ENCODE results near the gene LDHAL6A.
A peak's percentile ranks its signal among the peaks of the same experiment; 100 is the strongest.

Gene LDHAL6A

DNA sequence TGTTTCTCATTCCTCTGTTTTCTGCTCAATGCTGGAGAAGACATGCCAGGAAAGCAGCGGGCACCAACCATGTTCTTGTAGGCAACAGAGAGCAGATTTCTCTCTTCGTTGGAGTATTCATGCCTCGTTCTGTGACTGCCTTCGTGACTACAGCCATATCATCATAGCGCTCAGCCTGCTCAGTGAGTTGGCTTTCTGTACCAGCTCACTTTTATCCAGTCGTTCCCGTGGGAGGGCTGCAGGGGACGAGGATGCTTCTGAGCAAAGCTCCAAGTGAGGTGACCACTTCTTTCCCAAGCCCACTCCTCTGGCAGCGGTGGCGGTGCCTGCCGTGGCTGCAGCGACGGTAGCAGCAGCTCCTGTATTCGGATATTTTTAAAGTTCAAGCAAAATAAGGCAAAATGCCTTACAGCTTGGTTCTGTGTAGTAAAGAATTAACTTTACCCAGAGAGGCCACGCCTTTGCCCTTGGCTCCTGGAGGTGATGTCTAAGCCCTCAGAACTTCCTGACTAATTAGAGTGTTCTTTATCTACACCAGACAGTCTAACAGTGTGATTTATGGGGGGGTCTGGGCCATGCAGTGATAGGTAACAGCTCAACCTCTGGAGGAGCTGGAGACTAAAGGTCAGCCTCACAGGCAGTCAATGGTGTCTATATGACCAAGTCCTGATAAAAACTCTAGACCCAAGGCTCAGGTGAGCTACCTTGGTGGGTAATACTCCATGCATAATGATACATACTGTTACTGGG, 35.3 kb downstream of the LDHAL6A start:
- DNase-seq: no peak

DNA sequence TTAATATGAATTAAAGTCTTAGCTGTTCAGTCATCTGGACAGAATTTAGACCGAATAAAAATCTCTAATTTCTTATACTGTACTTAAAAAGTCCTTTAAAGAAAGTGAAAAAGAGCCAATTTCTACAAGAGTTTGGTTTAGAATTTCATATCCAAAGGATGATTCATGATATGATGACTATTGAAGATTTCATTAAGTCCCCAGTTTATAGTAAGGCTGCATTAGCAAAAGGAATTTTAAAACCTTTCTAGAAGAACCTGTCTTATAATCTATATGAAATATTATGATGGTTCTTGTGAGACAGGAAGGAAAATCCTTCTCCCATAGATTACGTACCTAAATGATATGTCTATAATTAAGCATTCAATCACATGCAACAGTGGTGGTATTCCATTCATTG, 36.3 kb downstream of the LDHAL6A start:
- no peak for DNase-seq

DNA sequence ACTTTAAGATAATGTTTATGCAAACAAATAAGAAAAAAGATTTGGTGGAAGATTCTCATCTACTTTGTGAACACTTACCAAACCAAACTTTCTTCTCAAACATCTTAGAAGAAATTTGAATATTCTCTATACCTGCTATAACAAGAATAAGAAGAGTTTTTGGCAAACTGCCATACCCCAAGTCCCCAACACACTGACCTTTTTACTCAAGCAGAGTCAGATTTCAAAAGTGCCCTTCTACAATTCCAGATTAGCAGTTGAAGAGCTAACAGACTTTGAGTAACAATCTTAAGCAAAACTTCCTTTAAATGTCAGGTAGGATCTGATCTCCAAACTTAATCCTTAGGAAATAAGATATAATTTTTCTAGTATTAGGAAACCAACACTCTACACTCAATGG, 37.2 kb downstream of the LDHAL6A start:
- no peak for DNase-seq

DNA sequence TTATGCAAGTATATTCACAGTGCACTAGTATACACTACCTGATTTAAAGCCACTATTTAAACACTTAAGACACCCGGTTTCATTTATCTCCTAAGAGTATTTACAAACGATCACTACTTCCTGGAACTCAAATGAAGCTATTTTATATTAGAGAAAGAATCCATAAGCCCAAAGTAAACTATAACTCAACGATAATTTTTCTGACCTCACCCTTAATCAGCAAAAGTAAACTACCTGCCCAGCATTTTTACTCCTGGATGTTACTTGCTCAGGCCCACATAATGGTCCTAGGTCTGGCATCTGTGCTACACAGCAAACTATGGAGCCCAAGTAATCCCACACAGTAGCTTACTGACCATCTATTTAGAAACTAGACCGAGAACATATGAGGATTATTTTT, 37.7 kb downstream of the LDHAL6A start:
- DNase-seq: no peak

DNA sequence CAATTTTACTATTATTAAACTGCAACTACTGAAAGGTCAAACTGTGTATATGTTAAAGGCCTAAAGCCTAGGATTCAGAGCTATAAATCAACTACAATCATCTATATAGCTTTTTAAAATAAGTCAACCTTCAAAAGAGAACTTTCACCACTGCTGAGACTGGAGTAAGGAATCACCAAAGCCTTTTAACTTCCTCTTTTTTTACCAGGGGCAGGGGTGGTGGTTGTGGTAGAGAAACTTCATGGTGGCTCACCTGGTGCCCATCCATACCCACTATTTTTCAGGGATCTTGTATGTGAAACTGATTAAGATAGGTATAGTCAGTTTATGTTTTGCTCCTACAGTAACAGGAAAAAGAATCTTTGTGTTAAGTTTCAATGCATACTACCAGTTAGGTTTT, 39.6 kb downstream of the LDHAL6A start:
- no peak for DNase-seq

DNA sequence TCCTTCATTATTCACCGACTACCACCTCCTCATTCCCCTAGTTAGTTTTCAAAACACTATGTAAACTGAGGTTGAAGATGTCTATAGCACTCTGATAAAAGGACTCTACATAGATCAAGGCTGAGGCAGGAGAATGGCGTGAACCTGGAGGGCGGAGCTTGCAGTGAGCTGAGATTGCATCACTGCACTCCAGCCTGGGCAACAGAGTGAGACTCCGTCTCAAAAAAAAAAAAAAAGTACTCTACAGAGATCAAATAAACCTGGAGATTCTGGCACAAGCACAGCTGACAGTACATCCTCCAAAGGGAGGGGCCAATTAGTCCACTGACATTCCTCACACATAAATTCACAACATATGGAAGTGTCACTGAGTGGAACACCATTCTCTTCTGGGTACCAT, 40.0 kb downstream of the LDHAL6A start:
- DNase-seq: no peak

DNA sequence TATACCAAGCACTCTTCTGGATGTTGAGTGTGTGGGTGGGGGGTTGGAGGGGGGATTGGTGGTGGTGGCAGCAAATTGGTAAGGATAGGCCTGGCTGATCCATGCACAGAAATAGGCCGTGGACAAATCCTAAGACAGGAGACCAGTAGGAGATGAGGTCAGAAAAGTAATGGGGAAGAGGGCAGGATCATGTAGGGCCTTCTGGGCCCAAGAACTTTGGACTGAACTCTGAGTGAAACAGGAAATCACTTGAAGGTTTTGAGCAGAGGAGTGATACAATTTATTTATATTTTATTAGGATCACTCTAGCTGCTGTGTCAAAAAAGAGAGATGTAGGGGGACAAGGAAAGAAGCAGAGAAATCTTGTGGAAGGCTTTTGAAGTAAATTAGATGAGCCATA, 42.4 kb downstream of the LDHAL6A start:
- DNase-seq: no peak

DNA sequence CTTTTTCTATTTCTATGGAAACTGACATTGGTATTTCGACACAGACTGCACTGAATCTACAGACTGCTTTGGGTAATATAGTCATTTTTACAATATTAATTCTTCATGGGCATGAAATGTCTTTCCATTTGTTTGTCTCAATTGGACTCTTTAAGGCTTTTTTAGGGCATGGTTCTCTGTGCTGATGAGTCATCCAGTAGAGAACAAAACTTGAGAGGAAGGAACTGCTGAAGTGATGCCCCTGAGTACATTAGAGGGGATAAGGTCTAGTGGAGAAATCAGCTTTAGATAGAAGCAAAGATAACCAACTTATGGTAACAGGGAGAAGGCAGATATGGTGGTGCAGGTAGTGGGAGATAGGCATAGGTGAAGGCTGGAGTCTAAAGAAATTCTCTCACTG, 46.0 kb downstream of the LDHAL6A start:
- no peak for DNase-seq

DNA sequence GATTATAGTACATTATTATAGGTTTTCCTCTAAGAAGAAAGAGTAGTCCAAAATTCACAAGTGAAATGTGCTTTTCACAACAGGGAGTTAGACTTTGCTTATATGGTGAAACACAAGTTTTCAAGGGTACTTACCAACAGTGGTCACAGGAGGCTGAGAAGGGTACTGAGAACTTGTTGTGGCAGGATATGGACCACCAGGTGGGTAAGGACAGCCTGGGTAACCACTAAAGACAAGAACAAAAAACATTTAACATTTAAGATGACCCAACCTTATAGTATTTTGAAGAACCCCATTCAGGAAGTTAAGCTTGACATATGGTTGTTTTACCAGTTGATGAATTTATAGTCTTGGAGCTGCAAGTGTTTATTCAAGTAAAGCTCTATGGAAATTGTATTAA, 46.7 kb downstream of the LDHAL6A start:
- no peak for DNase-seq

DNA sequence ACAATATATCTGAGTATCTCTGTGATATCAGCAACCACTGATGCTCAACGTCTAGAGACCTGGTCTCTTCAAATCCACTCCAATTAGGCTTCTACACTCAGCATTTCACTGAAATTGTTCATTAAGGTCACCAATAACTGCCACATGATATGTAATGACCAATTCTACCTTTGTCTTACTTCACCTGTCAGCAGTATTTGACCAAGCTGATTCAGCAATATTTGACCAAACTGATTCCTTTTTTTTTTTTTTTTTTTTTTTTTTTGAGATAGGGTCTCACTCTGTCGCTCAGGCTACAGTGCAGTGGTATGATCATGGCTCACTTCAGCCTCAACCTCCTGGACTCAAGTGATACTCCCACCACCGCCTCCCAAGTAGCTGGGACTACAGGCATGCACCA, 65.5 kb downstream of the LDHAL6A start:
- DNase-seq: no peak

DNA sequence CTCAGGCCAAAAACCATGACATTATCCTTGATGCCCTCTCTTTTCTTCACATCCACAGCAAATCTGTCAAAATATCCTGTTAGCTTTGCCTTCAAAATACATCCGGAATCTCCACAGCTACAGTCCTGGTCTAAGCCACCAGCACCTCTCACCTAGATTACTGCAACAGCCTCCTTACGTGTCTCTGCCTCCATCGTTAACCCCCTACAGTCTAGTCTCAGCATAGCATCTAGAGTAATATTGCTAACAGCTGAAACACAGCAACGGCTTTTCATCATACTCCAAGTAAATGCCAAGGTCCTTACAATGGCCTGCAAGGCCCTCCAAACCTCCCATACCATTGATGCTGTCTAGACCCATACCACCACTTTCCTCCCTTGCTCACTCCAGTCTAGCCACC, 66.7 kb downstream of the LDHAL6A start:
- no peak for DNase-seq

DNA sequence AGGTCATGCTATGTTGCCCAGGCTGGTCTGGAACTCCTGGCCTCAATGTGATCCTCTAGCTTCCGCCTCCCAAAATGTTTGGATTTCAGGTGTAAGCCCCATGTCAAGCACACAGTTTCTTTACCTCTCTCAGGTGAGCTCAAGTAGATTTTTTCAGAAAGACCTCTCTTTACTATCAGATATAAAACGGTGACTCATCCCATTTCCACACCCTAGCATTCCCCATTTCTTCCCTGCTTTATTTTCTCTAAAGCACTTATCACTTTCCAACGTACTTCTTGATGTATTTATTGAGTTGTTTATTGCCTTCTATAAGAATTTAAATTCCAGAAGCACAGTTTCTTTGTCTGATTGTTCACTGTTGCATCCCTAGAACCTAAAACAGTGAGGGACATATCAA, 67.4 kb downstream of the LDHAL6A start:
- no peak for DNase-seq

DNA sequence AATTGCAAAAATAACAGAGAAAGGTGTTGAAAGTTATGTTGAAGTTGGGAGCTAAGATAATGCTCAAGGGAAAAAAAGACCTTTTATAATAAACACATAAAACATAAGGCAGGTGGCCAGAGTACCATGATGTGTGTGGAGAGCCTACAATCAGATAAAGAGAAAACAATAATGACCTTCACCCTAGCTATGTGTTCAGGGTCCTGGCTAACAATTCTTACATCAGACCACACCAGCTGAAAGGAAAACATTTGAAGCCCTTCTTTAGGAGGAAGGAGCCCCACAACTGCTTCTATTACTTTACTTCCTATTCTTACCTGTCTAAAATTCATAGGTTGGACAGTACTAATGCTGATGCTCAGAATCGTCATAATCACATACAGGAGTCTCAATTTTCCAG, 68.6 kb downstream of the LDHAL6A start:
- no peak for DNase-seq

DNA sequence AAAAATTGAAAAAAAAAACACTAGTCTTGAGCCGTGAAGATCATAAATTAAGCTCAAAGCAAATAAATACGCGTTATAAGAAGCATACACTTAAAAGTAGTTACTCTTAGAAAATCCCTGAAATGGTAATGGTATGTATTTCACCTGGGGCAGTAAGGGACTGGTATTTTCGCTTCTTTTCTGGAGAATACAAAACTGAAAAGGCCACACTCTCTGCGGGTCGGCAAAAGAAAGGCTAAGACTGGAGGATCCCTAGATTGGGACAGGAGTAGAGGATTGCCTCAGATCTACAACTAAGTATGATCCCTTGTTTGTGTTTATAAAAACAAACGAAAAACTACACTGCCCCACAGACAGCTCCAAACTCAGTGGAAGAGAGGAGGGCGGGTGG, 70.5 kb downstream of the LDHAL6A start:
- DNase-seq: no peak

DNA sequence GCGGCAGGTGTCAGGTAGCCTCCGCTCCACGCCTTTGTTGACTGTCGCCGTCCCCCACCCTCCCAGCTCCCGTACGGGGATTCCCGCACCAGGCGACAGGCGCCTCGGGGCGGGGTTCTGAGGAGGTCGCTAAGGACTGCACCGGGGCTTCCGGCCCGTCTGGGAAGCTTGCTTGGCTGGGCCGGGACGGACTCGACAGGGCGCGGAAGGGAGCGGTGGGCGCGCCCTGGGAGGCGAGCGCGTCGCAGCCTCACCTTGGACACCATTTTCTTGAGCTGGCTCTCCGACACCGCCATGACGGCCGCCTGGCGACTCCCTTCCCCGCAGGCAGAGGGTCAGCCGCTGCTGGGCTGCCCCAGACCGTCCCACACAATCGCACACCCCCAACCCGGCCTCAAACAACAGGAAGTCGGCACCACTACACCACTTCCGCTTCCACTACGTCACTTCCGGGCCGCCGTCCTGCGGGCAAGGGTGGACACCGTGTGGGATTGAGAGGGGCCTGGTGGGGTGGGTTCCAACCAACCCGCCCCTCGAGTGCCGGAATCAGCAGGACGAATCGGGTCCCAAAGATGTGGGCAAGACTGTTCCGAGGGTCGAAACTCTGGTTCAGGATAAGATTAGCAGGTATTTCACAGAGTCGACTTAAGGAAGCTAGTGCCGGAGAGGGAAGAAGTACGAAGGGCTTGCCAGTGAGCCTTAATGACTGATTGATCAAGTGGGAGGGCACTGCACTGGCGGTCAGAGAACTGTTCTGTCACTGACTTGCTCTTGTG, 71.1 kb downstream of the LDHAL6A start, which contains the start of gene TSG101:
TSS of gene TSG101 (minus strand) at position 422 of the 776 bp plus-strand sequence. CDS start at position 296, 126 bp downstream.
- DNase-seq: peak; percentile 97

DNA sequence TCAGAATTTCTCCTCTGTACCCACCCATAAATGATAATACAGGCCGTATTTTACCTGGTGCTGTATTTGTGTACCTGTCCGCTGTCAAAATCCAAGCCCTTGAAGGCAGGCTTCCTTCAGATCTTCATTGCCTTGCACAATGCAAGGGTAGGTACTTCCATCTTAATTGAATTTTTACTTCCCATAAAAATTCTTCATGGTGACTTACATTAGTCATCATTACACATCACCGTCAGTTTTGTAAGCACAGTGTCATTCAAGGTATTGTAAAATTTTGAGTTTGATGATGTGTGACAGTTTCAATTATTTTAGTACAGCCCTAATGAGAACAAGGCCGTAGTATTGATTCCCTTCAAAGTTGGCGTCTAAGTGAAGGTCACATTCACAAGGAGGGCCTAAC, 71.9 kb downstream of the LDHAL6A start:
- DNase-seq: no peak

Measured in activated effector memory CD4-positive, alpha-beta T cell treated with anti-CD3 and anti-CD28 coated beads, Interleukin-2, amount 50 U/mL, for 16 hours (primary cell).